ENCODE data around the gene LPIN2. TPM values are rescaled to one million over a fixed set of nuclear protein-coding genes. Genes with fewer than 3 reads are reported as not detected.

LPIN2 gene
- total and polyA plus RNA-seq, 2 experiments from 2014 or later: 9.0 to 10.8 TPM

GRCh38 chr18:3055816-3056215, 42.9 kb upstream of the LPIN2 start:
- Mint-ChIP-seq H3K27me3 (ENCODE audit: insufficient read depth, low read depth, poor library complexity) (peaks cover 1% of the 10 kb centered on the region), H3K9me3 (peaks cover 6% of the 10 kb centered on the region; the same call in 2 of the 3 replicates), H3K4me1 (peaks cover 10% of the 10 kb centered on the region), H3K36me3 (ENCODE audit: low read depth) (peaks cover 6% of the 10 kb centered on the region; the same call in 2 of the 3 replicates), H3K4me3 (no peak overlapping the region), H3K27ac (no peak overlapping the region)
- H3K4me3 ChIP-seq: no peak overlapping the region
- no peak overlapping the region for H3K27ac ChIP-seq (ENCODE audit: low read depth)
- no peaks in the 10 kb centered on the region for H4K20me1 ChIP-seq (replicated peaks; ENCODE audit: insufficient read depth)
- no peak overlapping the region for H3K4me2 ChIP-seq
- peaks cover 5% of the 10 kb centered on the region; the same call in 1 of the 2 replicates for H3K4me1 ChIP-seq (ENCODE audit: insufficient read depth)
- no peak for TF ChIP-seq ZNF114 (CRISPR knock-in tag; IDR thresholded peaks at IDR 0.05)
- TF ChIP-seq JUNB (IDR thresholded peaks at IDR 0.05; ENCODE audit: unreplicated experiment): no peak
- no peak for TF ChIP-seq EZH2phosphoT487 (IDR thresholded peaks at IDR 0.05; ENCODE audit: unreplicated experiment)
- no peak for TF ChIP-seq STAT1 (IDR thresholded peaks at IDR 0.05; ENCODE audit: unreplicated experiment)
- no peak for TF ChIP-seq REST (IDR thresholded peaks at IDR 0.05; ENCODE audit: unreplicated experiment)
- TF ChIP-seq ZNF331 (CRISPR knock-in tag; IDR thresholded peaks at IDR 0.05; ENCODE audit: low read depth): no peak
- no peak overlapping the region for H2AFZ ChIP-seq
- H3K79me2 ChIP-seq (replicated peaks; ENCODE audit: insufficient read depth): no peaks in the 10 kb centered on the region
- H3F3A ChIP-seq (replicated peaks; ENCODE audit: low read depth): no peaks in the 10 kb centered on the region
- no peaks in the 10 kb centered on the region for H3K36me3 ChIP-seq (ENCODE audit: insufficient read depth)
- DNase-seq (ENCODE audit: low spot score) (peak; percentile 38), ATAC-seq (no peak)
- H3K9me2 ChIP-seq (ENCODE audit: insufficient read depth): no peaks in the 10 kb centered on the region
- no peaks in the 10 kb centered on the region for H3K27me3 ChIP-seq (ENCODE audit: insufficient read depth)

- H4K20me1 ChIP-seq (replicated peaks; ENCODE audit: insufficient read depth): no peaks in the 10 kb centered on the region
- H3K4me2 ChIP-seq: no peak overlapping the region
- no peak overlapping the region for H3K4me3 ChIP-seq
- H3K27ac Mint-ChIP-seq: no peak overlapping the region
- H3K4me1 Mint-ChIP-seq: peaks cover 10% of the 10 kb centered on the region
- H3K79me2 ChIP-seq (replicated peaks; ENCODE audit: insufficient read depth): no peaks in the 10 kb centered on the region
- H3K27me3 ChIP-seq (ENCODE audit: insufficient read depth): no peaks in the 10 kb centered on the region
- H3K9me2 ChIP-seq (ENCODE audit: insufficient read depth): no peaks in the 10 kb centered on the region
- H3K9me3 Mint-ChIP-seq: peaks cover 6% of the 10 kb centered on the region; the same call in 2 of the 3 replicates
- no peak overlapping the region for H3K4me3 Mint-ChIP-seq
- H3F3A ChIP-seq (replicated peaks; ENCODE audit: low read depth): no peaks in the 10 kb centered on the region
- no peaks in the 10 kb centered on the region for H3K36me3 ChIP-seq (ENCODE audit: insufficient read depth)
- H3K4me1 ChIP-seq (ENCODE audit: insufficient read depth): peaks cover 9% of the 10 kb centered on the region; the same call in 1 of the 2 replicates
- no peak overlapping the region for H2AFZ ChIP-seq
- H3K36me3 Mint-ChIP-seq (ENCODE audit: low read depth): peaks cover 6% of the 10 kb centered on the region; the same call in 2 of the 3 replicates
- H3K27ac ChIP-seq (ENCODE audit: low read depth): no peak overlapping the region
- DNase-seq (ENCODE audit: low spot score) (no peak), ATAC-seq (no peak)
- H3K27me3 Mint-ChIP-seq (ENCODE audit: insufficient read depth, low read depth, poor library complexity): peaks cover 1% of the 10 kb centered on the region
- no peak for TF ChIP-seq ZNF462 (CRISPR knock-in tag; IDR thresholded peaks at IDR 0.05)
- TF ChIP-seq CTCF (conservative IDR thresholded peaks at IDR 0.05; ENCODE audit: low read depth in 2 of 2): no peak
- no peak for TF ChIP-seq STAT1 (IDR thresholded peaks at IDR 0.05; ENCODE audit: unreplicated experiment)
- TF ChIP-seq ZNF114 (CRISPR knock-in tag; IDR thresholded peaks at IDR 0.05): no peak
Observed at GRCh38 chr18:3055186-3055728, 42.3 kb upstream of the LPIN2 start.
